Stimulated activated naive CD8-positive, alpha-beta T cell treated with anti-CD3 and anti-CD28 coated beads, Interleukin-15, Interleukin-2, amounts not matched to agents 100 U/mL and 50 U/mL, for 24 hours (primary cell): Measurements from ENCODE around the gene FKBP3.
A peak's percentile ranks its signal among the peaks of the same experiment; 100 is the strongest.
"Not testable (repeated sequence)": the region's sequence is repeated elsewhere in the genome, so short reads cannot be mapped to it uniquely, and the experiment has no call there.

ENCODE experiments used
- ATAC-seq: fragments of 150-1000 bp; cut with Tn5 transposase; one replicate; pipeline ENCODE4 v1.10.0; 2021
- DNase-seq: peaks from one replicate; pipeline ENCODE4 v3.0.0; 2021

Gene FKBP3

DNA sequence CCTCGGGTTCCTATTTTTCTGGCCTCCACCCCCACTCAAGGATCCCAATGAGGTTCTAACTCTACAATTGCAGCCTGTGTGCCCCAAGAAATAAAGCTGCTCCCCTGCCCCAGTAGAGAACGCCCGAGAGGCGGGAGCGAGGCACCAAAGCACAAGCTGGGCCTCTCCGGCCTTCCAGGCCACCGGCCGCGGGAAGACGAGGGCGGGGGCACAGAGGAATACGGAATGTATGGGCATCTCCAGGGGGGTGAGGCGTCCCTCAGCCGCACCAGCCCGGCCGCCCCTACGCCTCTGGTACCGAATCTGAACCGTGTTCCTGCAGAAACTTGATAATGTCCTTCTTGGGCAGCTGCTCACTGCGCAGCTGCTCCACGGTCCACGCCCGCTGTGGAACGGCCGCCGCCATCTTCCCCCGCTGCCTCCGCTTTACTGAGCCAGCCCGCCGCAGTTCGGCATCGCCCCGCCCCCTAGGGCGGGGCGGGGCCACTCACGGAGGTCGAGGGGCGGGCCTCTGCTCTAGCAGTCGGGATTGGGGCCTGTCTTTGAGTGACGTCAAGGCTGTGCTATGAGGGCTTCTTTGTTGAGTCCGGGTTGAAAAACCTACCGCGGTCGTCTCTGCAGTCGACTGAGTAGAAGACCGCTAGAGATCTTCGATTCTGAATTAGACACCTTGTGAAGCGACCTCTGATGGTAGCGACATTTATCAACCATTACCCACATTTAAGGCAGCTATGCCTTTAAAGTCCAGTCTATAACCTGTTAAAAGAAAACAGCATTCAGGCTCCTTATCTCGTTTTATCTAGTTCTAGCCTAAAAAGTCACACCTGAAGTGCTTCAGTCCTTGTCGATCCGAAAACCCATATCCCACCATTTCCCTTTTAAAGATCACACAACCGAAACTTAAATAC lies at the start of gene FKBP3:
Gene FKBP3, minus strand, starts transcription at position 431 of the 908 bp plus-strand sequence. Its CDS starts 25 bp downstream, at position 406.
- DNase-seq (peak; percentile 94), ATAC-seq (peak; percentile 96)

DNA sequence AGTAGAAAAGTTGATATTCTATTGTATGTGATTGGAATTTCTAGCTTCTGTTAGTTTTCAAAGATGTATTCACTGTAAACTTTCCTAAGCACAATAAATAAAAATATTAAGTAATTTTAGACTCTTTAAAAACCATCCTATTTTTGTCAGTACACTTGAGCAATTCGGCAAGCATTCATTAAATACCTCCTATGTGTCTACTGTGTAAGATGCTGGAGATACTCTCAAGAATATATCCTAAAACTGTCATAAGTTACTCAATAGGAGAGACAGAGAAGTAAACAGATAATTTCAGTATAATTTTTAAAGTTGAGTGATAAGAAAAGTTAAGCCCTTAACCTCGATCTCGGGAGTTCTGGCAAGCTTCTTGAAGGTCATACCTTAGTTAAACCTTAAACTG lies 47.5 kb upstream of the FKBP3 start:
- DNase-seq (no peak), ATAC-seq (no peak)

DNA sequence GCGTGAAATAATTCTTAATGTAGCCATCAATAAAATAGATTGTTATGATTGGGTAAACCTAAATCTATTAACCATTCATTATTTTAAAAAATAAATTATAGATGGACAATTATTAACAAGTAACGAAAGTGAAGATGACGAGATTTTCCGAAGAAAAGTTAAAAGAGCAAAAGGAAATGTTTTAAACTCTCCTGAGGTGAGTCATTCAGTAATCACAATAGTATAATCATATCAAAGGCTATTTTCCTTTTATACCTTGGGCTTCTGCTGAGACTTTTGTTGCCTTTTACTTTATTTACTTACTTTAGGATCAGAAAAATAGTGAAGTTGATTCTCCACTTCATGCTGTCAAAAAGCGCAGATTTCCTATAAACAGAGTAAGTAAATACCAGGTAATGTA lies 47.0 kb upstream of the FKBP3 start:
- no peak for DNase-seq
- ATAC-seq: no peak

DNA sequence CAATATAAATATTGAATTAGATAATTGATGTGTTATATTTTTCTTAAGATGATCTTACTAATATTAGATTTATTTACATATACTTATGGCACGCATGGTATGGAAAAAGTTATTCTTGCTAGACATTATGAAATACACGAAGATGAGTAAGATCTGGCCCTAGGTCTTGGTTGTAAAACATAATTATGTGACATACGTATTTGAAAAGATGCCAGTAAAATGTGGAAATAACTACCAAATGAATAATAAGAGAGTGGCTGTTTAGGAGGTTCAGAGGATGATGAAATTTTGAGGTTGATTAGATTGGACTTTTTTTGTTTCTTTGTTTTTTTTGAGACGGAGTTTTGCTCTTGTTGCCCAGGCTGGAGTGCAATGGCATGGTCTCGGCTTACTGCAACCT lies 42.8 kb upstream of the FKBP3 start:
- DNase-seq (no peak), ATAC-seq (no peak)

DNA sequence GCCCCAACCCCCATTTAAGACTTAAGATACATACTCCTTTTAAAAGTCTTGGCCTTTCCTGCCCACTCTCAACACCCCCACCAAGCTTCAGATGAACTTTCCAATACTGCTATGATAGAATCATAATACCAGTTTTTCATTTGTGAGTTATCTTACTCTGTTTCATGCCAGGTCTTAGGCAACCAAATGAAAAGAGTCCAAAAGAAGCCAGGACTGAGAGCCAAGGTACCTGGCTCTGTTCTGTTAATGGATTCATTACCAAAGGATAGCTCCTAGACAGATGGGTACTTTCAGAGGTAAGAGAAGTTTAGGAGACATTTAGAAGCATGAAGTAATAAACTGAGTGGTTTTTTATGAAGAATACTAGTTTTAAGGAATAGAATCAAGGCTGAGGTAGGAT lies 35.6 kb upstream of the FKBP3 start:
- no peak for DNase-seq
- ATAC-seq: no peak

DNA sequence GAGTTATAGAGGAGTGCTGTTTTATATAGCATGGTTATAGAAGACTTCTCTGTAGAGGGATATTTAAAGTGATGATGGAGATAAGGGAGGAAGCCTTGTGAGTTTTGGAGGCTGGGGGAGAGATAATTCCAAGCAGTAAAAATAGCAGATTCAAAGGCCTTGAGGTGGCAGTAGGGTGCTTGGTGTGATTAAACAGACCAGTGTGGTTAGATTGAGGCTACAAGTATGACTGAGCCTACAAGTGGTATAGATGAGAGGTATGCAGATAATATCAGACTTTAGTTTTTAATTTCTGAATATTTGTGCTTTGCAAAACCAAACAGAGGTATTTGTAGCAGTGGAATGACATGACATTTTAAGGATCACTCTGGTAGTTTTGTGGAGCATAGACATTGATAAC lies 21.8 kb upstream of the FKBP3 start:
- ATAC-seq: peak; percentile 77
- DNase-seq: no peak

DNA sequence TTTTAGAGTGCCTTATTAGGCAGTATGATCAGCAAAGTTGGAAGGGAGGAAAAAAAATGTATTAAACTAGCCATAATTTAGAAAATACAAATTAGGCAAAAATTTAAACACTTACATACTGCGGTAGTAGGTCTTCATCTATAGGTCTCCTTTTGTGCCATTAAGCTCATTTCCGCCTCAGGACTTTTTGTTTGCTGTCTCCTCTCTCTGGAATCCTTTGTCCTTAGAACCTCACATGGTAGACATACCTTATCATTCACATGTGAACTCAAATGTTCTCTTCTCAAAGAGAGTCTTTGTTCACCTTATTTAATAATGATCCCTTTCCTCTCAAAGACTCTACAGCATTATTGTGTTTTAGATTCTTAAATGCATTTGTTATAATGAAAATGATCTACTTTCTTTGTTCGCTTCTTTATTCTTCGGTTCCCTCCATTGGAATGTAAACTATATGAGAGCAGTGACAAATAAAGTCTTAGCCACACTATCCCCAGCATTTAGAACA lies 16.2 kb upstream of the FKBP3 start:
- no peak for ATAC-seq
- DNase-seq: no peak

DNA sequence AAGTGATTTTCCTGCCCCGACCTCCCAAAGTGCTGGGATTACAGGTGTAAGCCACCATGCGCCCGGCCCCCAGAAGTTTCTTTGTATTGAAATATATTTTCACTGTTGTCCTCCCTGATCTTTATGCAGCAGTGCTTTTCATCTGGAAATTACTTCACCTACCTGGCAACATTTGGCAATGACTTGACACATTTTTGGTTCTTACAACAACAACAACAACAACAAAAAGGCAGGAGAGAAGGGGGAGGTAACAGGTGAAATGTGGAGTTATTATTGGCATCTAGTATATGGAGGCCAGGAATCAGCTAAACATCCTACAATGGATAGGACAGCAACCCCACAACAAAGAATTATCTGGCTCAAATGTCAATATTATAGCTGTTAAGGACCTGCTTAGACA lies 15.3 kb upstream of the FKBP3 start:
- no peak for ATAC-seq
- no peak for DNase-seq

DNA sequence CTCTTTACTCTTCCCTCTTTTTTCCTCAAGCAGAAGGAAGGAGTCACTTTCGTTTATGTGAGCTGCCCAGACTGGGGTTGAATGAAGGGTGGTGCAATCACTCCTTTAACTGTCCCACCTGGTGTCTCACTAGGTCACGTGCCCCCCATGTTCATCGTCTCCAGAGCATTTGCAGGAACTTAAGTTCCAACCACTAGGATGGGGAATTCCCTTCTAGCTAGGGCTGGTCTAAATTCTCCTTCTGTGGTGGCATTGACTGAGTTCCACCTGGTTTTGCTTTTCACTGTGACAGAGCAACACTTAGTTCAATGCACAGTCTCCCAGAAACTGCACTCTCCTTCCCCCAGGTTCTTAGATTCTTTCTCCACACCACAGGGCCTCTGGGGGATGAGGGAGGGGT lies 10.9 kb upstream of the FKBP3 start:
- ATAC-seq (peak; percentile 36), DNase-seq (no peak)

DNA sequence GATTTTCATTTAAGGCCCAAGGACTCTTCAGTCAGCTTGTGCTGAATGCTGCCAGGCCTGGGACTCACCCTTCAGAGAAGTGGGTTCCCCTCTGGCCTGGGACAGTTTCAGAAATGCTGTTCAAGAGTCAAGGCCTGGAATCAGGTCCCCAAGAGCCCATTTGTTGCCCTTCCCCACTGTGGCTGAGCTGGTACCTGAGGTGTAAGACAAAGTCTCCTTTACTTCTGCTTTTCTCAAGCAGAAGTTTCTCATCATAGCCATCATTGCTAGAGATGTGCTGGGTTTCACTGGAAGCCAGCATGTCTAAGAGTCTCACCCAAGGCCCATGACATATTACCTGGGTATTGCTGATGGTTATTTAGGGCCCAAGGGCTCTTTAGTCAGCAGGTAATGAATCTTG lies 10.4 kb upstream of the FKBP3 start:
- DNase-seq: no peak
- no peak for ATAC-seq

DNA sequence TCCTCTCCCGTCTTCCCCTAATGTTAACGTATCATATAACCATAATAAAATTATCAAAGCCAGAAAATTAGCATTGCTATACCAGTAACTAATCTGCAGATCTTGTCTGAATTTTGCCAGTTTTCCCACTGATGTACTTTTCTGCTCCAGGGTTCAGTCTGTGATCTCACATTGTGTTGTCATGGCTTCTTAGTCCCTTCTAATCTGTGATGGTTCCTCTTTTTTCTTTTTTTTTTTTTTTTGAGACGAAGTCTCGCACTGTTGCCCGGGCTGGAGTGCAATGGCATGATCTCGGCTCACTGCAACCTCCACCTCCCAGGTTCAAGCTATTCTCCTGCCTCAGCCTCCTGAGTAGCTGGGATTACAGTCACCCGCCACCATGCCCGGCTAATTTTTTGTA lies 7.8 kb upstream of the FKBP3 start:
- not testable (repeated sequence) for DNase-seq, ATAC-seq

DNA sequence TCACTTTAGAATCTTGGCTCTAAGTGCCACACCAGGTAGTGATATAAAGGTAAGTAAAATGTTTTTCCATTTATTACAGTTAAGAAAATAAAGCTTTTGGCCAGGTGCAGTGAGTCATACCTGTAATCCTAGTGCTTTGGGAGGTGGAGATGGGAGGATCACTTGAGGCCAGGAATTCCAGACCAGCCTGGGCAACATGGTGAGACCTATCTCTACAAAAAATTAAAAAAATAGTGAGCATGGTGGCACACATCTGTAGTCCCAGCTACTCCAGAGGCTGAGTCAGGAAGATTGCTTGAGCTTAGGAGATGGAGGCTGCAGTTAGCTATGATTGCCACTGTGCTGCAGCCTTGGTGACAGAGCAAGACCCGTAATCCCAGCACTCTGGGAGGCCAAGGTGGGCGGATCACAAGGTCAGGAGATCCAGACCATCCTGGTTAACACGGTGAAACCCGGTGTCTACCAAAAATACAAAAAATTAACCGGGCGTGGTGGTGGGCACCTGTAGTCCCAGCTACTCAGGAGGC lies 6.4 kb upstream of the FKBP3 start:
- no peak for DNase-seq
- ATAC-seq: no peak

DNA sequence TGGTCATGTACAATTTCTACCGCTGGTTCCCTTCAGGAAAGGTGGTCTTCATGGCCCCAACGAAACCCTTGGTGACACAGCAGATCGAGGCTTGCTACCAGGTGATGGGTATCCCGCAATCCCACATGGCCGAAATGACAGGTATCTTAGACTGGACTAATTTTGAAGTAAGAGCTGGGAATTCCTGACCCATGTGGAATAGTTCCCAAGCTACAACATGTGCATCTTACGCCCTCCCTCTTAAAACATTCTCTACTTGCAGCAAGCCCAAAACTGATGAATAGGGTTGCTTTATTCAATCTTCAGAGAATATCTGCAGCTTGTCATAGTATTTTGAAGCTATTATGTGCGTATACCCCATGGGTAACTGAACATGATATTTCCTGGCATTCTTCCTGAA lies 2.1 kb upstream of the FKBP3 start:
- DNase-seq: no peak
- ATAC-seq: no peak

DNA sequence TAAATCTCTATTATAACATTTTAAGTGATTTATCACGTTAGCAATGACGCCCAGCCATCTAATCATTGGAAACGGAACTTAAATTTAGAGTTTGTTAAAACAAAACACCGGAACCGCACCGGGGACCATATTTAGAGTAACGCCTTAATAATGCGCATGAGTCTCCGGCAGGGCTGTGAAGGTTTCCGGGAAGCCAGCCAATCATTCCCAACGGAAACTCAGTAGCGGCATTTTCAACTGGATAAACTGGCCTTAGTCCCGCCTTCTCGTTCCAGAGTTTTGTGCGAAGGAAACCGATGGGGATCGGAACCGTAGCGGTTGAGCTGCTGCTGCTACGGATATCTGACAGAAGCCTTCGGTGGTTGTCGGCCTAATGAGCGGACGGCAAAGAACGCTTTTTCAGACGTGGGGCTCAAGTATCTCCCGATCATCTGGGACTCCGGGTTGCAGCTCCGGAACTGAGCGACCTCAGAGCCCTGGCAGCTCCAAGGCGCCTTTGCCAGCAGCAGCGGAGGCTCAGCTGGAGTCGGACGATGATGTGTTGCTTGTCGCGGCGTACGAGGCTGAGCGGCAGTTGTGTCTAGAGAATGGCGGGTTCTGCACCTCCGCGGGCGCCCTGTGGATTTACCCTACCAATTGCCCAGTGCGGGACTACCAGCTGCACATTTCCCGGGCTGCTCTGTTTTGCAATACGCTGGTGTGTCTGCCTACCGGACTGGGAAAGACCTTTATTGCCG lies 1.5 kb upstream of the FKBP3 start, which contains the start of gene FANCM:
Gene FANCM, plus strand, starts transcription at position 272 of the 737 bp plus-strand sequence. Its CDS starts 102 bp downstream, at position 374.
- DNase-seq: peak; percentile 80
- peak; percentile 61 for ATAC-seq

DNA sequence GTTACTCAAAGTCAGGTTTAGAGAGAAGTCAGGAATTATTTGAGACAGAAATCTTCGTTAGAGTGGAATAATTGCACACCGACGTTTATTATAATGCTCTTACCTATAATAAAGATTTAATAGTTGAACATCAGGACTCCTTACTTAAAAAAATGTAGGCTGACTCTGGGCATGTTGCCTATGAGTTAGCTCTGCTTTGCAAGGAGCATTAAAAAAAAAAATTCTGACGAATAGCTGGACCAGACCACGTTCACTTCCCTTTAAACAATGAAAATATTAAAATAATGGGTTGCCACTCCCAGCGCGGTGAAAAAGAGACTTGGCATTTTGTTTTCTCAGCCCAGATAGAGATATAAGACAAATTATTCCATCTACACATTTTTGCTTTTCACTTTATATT lies 875 bp upstream of the FKBP3 start:
- no peak for DNase-seq
- no peak for ATAC-seq

DNA sequence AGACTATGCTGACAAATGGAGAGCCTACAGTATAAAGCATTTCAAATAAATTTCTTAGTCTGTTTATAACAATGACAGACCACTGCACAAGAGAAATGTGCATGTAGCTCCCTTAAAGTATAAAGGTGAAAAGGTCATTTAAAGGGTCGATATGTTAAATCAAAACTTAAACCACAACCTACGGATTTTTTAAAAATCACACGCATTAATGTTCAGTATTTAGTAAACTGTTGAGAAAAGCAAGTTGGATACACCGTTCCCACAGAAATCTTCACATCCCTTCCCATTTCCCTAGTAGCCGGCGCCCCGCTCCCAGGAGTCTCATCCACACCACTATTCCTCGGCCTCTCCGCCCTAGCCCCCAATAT lies 614 bp downstream of the FKBP3 start:
- DNase-seq (no peak), ATAC-seq (no peak)

DNA sequence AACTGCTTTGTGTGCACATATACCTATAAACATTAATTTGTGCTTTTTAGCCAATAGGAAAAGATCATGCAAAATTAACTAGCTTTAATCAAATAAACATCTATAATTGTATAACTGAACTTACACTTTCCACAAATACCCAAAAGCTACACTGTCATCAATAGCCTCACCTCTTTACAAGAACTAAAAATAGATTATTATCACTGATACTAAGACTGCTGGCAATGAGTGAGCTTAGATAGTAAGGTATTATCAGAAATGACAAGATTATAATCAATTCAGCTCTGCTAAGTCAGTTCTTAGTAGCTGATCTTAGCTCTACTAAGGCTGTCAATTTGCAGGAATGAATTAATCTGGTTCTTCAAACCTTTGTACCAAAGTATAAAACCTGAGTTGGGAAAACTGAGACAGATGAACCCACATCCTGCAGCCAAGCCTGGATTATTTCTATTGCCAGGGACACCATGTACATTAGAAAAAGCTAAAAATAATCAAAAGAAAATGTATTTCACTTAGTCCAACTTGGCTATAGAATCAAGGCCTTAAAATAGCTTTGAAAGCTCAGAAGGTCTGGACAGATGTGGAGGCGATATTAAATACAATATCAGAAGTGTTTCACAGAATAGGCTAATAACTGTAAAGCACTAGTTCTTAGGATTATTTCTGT lies 5.2 kb downstream of the FKBP3 start:
- ATAC-seq (no peak), DNase-seq (no peak)

DNA sequence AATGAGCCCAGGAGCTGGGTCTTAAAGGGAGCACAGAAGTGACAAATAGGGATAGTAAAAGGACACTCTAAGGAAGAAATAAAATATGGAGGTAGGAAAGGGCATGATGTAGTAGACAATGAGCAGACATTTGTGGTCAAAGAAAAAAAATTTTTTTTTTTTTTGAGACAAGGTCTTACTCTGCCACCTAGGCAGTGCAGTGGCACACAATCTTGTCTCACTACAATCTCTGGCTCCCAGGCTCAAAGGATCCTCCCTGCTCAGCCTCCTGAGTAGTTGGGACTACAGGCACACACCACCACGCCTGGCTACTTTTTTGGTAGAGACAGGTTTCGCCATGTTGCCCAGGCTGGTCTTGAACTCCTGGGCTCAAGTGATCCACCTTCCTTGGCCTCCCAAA lies 8.5 kb downstream of the FKBP3 start:
- no peak for ATAC-seq
- no peak for DNase-seq

DNA sequence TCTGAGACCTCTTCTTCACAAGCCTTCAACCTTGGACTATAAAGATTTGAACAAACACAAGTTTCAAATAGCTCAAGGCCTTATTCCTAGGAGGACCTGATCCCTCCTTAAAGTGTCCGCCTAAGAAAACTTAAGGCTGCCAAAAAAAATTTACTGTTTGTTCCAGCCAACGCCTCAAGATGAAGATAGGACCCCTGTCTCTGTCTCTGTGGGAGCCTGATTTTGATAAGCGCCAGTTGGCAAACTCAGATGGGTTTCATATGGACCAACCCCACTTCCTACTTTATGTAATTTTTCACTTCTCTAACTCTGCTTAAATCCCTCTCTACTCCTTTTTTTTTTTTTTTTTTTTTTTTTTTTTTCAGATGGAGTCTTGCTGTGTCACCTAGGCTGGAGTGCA lies 11.0 kb downstream of the FKBP3 start:
- ATAC-seq (no peak), DNase-seq (no peak)

DNA sequence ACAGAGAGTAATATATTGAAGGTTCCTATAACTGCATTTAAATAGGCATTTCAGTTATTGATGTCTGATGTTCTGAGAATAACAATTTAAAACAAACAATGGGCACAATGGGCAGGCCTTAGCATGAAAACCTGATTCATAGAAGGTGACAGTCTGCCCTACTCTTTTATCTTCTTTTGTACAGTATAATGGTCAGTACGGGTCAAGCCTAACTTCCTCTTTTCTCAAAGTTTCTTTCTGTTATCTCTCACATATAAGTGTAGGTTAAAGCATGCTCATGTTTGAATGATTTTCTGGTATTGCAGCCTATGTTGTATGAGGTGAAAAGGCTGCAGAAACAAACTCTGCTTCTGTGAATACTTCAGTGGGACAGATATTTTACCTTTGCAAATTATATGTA lies 14.2 kb downstream of the FKBP3 start:
- ATAC-seq (no peak), DNase-seq (no peak)

DNA sequence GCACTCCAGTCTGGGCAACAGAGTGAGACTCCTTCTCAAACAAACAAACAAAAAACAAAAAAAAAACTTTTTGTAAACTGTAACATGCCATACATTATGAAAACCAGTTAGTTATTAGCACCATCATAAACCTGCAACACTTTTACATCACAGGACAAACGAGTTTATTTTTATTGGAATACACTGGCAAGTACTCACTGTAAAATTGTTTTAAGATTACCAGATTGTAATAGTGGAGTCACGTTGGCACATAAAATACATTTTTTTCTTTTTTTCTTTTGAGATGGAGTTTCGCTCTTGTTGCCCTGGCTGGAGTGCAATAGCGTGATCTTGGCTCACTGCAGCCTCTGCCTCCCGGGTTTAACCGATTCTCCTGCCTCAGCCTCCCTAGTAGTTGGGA lies 15.7 kb downstream of the FKBP3 start:
- ATAC-seq: no peak
- no peak for DNase-seq

DNA sequence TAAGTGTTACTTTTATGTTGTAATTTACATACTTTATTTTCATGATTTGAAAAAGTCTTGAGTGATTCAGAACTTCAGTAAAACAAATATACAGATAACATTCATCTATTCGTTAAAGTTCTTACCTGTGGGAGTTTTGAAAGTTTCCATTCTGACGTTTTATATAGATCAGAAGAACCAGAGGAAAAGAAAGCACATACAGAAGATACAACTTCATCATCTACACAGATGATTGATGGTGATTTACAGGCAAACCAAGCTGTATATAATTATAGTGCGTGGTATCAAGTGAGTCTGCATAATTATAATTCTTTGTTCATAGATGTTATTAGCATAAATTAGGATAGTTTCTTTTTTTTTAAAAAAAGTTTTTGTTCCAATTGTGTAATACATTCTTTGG lies 20.0 kb downstream of the FKBP3 start:
- DNase-seq (no peak), ATAC-seq (peak; percentile 72)
